Neutrophil (primary cell): ENCODE results near the gene TMEM135.
"Not testable (repeated sequence)": the region's sequence is repeated elsewhere in the genome, so short reads cannot be mapped to it uniquely, and the experiment has no call there.

Experiments used
- H3K27ac ChIP-seq: fragments of 200-600 bp; sonication (generic); 2 replicates; pipeline ENCODE4 v1.5.1; 2016; ENCODE audit warnings: mild to moderate bottlenecking, moderate library complexity
- H3K27me3 ChIP-seq: fragments of 200-600 bp; sonication (generic); 2 replicates; pipeline ENCODE4 v1.6.0; 2016; ENCODE audit warnings: mild to moderate bottlenecking
- H3K36me3 ChIP-seq: fragments of 200-600 bp; sonication (generic); 2 replicates; pipeline ENCODE4 v1.5.1; 2017
- H3K4me1 ChIP-seq, 2 experiments: fragments of 200-600 bp in 1 of 2; sonication (generic) in 1 of 2; 1 replicate in 1 of 2; 2 replicates in 1 of 2; pipeline versions ENCODE4 v1.5.1 to v1.6.1; 2013 to 2016; ENCODE audit warnings: low read depth in 1 of 2, low read length in 1 of 2, mild to moderate bottlenecking in 1 of 2, moderate library complexity in 1 of 2; ENCODE audit not compliant: control insufficient read depth in 1 of 2, insufficient read depth in 1 of 2
- H3K4me3 ChIP-seq, 2 experiments: fragments of 200-600 bp in 1 of 2; sonication (generic) in 1 of 2; 1 replicate in 1 of 2; 2 replicates in 1 of 2; pipeline ENCODE4 v1.5.1; 2013 to 2016; ENCODE audit warnings: low read depth in 1 of 2, low read length in 1 of 2, mild to moderate bottlenecking in 1 of 2, moderate library complexity in 1 of 2
- H3K9me3 ChIP-seq: fragments of 200-600 bp; sonication (generic); 2 replicates; pipeline ENCODE4 v1.5.1; 2016
- CTCF ChIP-seq: fragments of 200-600 bp; sonication (generic); IDR thresholded peaks from 2 replicates; pipeline ENCODE4 v1.5.1; 2016; ENCODE audit warnings: antibody characterized with exemption

TMEM135 gene

GRCh38 chr11:87263979-87264378 lies 226.2 kb downstream of the TMEM135 start:
- Histone ChIP-seq H3K4me3 (no peak overlapping the region), H3K27ac (no peak overlapping the region), H3K27me3 (no peaks in the 10 kb centered on the region), H3K9me3 (no peaks in the 10 kb centered on the region), H3K36me3 (no peaks in the 10 kb centered on the region), H3K4me1 (no peaks in the 10 kb centered on the region)
- no peak for TF ChIP-seq CTCF

- Histone ChIP-seq H3K27me3 (no peaks in the 10 kb centered on the region), H3K36me3 (no peaks in the 10 kb centered on the region), H3K4me3 (no peak overlapping the region), H3K27ac (no peak overlapping the region), H3K4me1 (no peaks in the 10 kb centered on the region), H3K9me3 (no peaks in the 10 kb centered on the region)
- TF ChIP-seq CTCF = no peak
These were observed 227.4 kb downstream of the TMEM135 start for GRCh38 chr11:87265132-87265531.

- H3K27ac ChIP-seq = no peak overlapping the region
- H3K27me3 ChIP-seq = no peaks in the 10 kb centered on the region
- H3K9me3 ChIP-seq = no peaks in the 10 kb centered on the region
- H3K4me1 ChIP-seq = no peaks in the 10 kb centered on the region
- no peak overlapping the region for H3K4me3 ChIP-seq
- no peaks in the 10 kb centered on the region for H3K36me3 ChIP-seq
- TF ChIP-seq CTCF = no peak
These were observed 228.2 kb downstream of the TMEM135 start for GRCh38 chr11:87265979-87266378.

- no peak overlapping the region for H3K4me3 ChIP-seq
- H3K27ac ChIP-seq = no peak overlapping the region
- no peaks in the 10 kb centered on the region for H3K4me1 ChIP-seq
- no peaks in the 10 kb centered on the region for H3K9me3 ChIP-seq
- H3K36me3 ChIP-seq = no peaks in the 10 kb centered on the region
- TF ChIP-seq CTCF = no peak
- no peaks in the 10 kb centered on the region for H3K27me3 ChIP-seq
These were observed 229.0 kb downstream of the TMEM135 start for GRCh38 chr11:87266751-87267150.

- H3K9me3 ChIP-seq, H3K4me3 ChIP-seq, H3K27me3 ChIP-seq, H3K27ac ChIP-seq, H3K36me3 ChIP-seq, H3K4me1 ChIP-seq: not testable (repeated sequence)
These were observed 234.2 kb downstream of the TMEM135 start for GRCh38 chr11:87271951-87272350.

- no peak overlapping the region for H3K27ac ChIP-seq
- H3K9me3 ChIP-seq = no peaks in the 10 kb centered on the region
- H3K27me3 ChIP-seq = no peaks in the 10 kb centered on the region
- H3K4me3 ChIP-seq = no peak overlapping the region
- no peaks in the 10 kb centered on the region for H3K36me3 ChIP-seq
- TF ChIP-seq CTCF = no peak
- H3K4me1 ChIP-seq = no peaks in the 10 kb centered on the region
These were observed 237.4 kb downstream of the TMEM135 start for GRCh38 chr11:87275176-87275575.
